H54 (cell line): Measurements from ENCODE around the gene PRIM2.
"Not testable (repeated sequence)": the region's sequence is repeated elsewhere in the genome, so short reads cannot be mapped to it uniquely, and the experiment has no call there.

Source experiments
- DNase-seq: peaks from one replicate; pipeline ENCODE4 v3.0.0; 2011; ENCODE audit warnings: low spot score, mixed read lengths; ENCODE audit not compliant: insufficient read length
- FAIRE-seq: peaks from 3 replicates; lab custom pipeline; 2011; peaks lifted over from hg19 to GRCh38; lab: Jason Lieb, UNC
- POLR2A ChIP-seq: IDR thresholded peaks from 2 replicates; pipeline ENCODE4 v1.6.1; 2011; ENCODE audit warnings: low read depth, mild to moderate bottlenecking, low read length

The PRIM2 gene

GRCh38 chr6:57317060-57317943 is at the start of gene PRIM2:
TSS of gene PRIM2 (plus strand) at chr6:57317630. CDS start at chr6:57318446, 816 bp downstream.
- TF ChIP-seq POLR2A, result peak; percentile 67
- FAIRE-seq, result peak; percentile 38
- DNase-seq, result peak; percentile 89

- no peak for TF ChIP-seq POLR2A
- DNase-seq (no peak), FAIRE-seq (no peak)
Observed at GRCh38 chr6:57268294-57268640, 49.2 kb upstream of the PRIM2 start.

DNA sequence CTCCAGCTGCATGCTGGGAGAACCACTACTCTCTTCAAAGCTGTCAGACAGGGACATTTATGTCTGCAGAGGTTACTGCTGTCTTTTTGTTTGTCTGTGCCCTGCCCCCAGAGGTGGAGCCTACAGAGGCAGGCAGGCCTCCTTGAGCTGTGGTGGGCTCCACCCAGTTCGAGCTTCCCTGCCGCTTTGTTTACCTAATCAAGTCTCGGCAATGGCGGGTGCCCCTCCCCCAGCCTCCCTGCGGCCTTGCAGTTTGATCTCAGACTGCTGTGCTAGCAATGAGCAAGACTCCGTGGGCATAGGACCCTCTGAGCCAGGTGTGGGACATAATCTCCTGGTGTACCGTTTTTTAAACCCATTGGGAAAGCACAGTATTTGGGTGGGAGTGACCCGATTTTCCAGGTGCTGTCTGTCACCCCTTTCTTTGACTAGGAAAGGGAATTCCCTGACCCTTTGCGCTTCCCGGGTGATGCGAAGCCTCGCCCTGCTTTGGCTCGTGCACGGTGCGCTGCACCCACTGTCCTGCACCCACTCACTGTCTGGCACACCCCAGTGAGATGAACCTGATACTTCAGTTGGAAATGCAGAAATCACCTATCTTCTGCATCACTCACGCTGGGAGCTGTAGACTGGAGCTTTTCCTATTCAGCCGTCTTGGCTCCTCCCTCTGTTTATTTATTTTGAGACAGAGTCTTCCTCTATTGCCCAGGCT is 43.2 kb upstream of the PRIM2 start:
- not testable (repeated sequence) for FAIRE-seq, DNase-seq

GRCh38 chr6:57275384-57275783 is 42.0 kb upstream of the PRIM2 start:
- no peak for DNase-seq
- TF ChIP-seq POLR2A, result no peak
- no peak for FAIRE-seq

GRCh38 chr6:57276946-57277345 is 40.5 kb upstream of the PRIM2 start:
- no peak for TF ChIP-seq POLR2A
- FAIRE-seq (no peak), DNase-seq (no peak)

- FAIRE-seq, result no peak
- no peak for TF ChIP-seq POLR2A
- no peak for DNase-seq
Observed at GRCh38 chr6:57278570-57278969, 38.9 kb upstream of the PRIM2 start.

GRCh38 chr6:57279013-57279412 is 38.4 kb upstream of the PRIM2 start:
- no peak for DNase-seq
- no peak for TF ChIP-seq POLR2A
- FAIRE-seq, result no peak

DNA sequence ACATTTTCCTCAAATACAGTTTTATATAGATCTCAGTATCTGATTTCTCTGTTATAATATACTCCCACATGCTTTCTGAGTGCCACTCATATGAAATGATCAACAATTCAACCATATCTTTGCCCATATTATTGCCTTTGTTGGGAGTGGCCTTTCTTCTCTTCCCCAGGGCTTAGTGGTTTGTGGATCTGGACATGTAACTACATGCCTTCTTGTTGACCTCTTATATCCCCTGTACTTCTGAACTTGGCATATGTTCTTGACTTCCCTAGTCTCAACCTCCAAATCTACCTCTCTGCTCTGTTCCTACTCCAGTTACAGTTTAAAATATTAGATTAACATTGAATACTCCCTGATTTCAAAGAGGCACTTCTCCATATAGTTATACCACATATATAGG is 34.3 kb upstream of the PRIM2 start:
- TF ChIP-seq POLR2A, result no peak
- DNase-seq, result no peak
- FAIRE-seq, result no peak

- DNase-seq, result no peak
- TF ChIP-seq POLR2A, result no peak
- FAIRE-seq, result no peak
Observed at GRCh38 chr6:57283911-57284455, 33.4 kb upstream of the PRIM2 start.

DNA sequence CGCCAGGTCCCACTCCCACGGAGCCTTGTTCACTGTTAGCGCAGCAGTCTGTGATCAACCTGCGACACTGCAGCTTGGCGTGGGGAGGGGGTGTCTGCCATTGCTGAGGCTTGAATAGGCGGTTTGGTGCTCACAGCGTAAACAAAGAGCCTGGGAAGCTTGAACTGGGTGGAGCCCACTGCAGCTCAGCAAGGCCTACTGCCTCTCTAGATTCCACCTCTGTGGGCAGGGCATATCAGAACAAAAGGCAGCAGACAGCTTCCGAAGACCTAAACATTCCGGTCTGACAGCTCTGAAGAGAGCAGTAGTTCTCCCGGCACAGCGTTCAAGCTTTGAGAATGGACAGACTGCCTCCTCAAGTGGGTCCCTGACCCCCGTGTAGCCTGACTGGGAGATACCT is 29.3 kb upstream of the PRIM2 start:
- DNase-seq, FAIRE-seq: not testable (repeated sequence)

- DNase-seq, FAIRE-seq: not testable (repeated sequence)
Observed at GRCh38 chr6:57293472-57293871, 24.0 kb upstream of the PRIM2 start.

DNA sequence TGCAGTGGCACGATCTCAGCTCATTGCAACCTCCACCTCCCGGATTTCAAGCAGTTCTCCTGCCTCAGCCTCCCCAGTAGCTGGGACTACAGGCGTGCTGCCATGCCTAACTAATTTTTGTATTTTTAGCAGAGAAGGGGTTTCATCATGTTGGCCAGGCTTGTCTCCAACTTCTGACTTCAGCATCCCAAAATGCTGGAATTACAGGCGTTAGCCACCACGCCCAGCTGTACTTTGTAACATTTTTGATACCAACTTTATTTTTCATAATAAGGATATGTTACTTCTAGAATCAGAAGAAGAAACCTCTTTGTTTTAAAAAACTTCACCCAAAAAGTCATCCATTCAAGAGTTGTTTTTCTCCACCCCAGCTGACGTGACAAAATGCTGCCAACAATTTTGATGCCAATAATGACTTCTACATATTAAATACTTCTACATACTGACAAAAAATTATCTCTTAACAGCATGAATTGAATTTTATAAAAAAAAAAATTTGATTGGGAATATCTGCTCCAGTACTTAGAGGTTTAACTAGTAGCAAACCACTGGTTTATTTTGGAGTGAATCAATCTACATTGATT is 22.5 kb upstream of the PRIM2 start:
- FAIRE-seq (no peak), DNase-seq (no peak)
- no peak for TF ChIP-seq POLR2A

- no peak for TF ChIP-seq POLR2A
- FAIRE-seq, result no peak
- no peak for DNase-seq
Observed at GRCh38 chr6:57297505-57297904, 19.9 kb upstream of the PRIM2 start.

- FAIRE-seq (no peak), DNase-seq (no peak)
- no peak for TF ChIP-seq POLR2A
Observed at GRCh38 chr6:57298741-57299140, 18.7 kb upstream of the PRIM2 start.

DNA sequence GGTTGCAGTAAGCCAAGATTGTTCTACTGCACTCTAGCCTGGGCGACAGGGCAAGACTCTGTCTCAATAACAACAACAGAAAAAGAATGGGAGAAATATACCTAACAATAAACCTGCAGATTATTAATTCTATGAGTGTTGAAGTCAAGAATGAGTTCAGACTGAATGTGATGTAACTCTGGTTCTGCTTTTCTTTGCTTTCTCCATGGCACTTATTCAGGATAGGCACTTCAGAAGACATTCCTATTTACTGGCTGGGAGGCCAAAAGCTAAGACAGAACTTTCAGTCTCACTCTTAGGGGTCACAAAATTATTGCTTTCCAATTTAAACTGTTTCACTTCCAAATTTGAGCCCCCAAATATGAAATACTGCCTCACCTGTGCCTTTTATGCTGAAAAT is 15.7 kb upstream of the PRIM2 start:
- no peak for TF ChIP-seq POLR2A
- FAIRE-seq, result no peak
- no peak for DNase-seq
